DND-41 (cell line): Measurements from ENCODE around the gene ZDHHC11B.

Experiments used
- ATAC-seq: fragments of 200-7000 bp; cut with Tn5 transposase; 3 replicates; pipeline ENCODE4 v1.9.1; 2021; ENCODE audit warnings: low read depth; ENCODE audit not compliant: insufficient read depth
- DNase-seq: peaks from one replicate; pipeline ENCODE4 v3.0.0-alpha.2; 2020
- H2AFZ ChIP-seq: 2 replicates; pipeline ENCODE4 v1.6.0; 2012; ENCODE audit warnings: low read depth, low read length
- H3K27ac ChIP-seq: 2 replicates; pipeline ENCODE4 v1.5.1; 2012; ENCODE audit warnings: low read length, inconsistent platforms
- H3K27me3 ChIP-seq: fragments of 200-600 bp; sonication (generic); 2 replicates; pipeline ENCODE4 v1.6.0; 2012; ENCODE audit warnings: low read length, mild to moderate bottlenecking, inconsistent platforms; ENCODE audit not compliant: insufficient read depth, poor library complexity
- H3K36me3 ChIP-seq: 2 replicates; pipeline ENCODE4 v1.5.1; 2012; ENCODE audit warnings: low read length, inconsistent platforms; ENCODE audit not compliant: insufficient read depth
- H3K4me1 ChIP-seq: 2 replicates; pipeline ENCODE4 v1.5.1; 2012; ENCODE audit warnings: mild to moderate bottlenecking, low read length; ENCODE audit not compliant: insufficient read depth
- H3K4me2 ChIP-seq: 2 replicates; pipeline ENCODE4 v1.6.0; 2012; ENCODE audit warnings: mild to moderate bottlenecking, moderate library complexity, low read length, inconsistent platforms; ENCODE audit not compliant: insufficient read depth
- H3K4me3 ChIP-seq, 2 experiments: fragments of 200-600 bp in 1 of 2; shearing (Covaris generic) in 1 of 2; 2 replicates each; pipeline ENCODE4 v1.5.1; 2012 to 2016; ENCODE audit warnings: inconsistent platforms in 2 of 2, low read length in 2 of 2, mild to moderate bottlenecking in 2 of 2, low read depth in 1 of 2, moderate library complexity in 1 of 2
- H3K79me2 ChIP-seq: 2 replicates; pipeline ENCODE4 v1.6.0; 2012; ENCODE audit warnings: low read length, inconsistent platforms; ENCODE audit not compliant: insufficient read depth
- H3K9ac ChIP-seq: 2 replicates; pipeline ENCODE4 v1.6.0; 2012; ENCODE audit warnings: low read depth, mild to moderate bottlenecking, inconsistent platforms, low read length, moderate library complexity
- H3K9me3 ChIP-seq: 2 replicates; pipeline ENCODE4 v1.5.1; 2012; ENCODE audit warnings: low read length, moderate library complexity, mild to moderate bottlenecking, inconsistent platforms; ENCODE audit not compliant: insufficient read depth, severe bottlenecking
- H4K20me1 ChIP-seq: 2 replicates; pipeline ENCODE4 v1.6.0; 2012; ENCODE audit warnings: low read length; ENCODE audit not compliant: insufficient read depth
- EZH2 ChIP-seq: IDR thresholded peaks from 3 replicates; pipeline ENCODE4 v1.6.1; 2012; ENCODE audit warnings: borderline replicate concordance, low read depth, mild to moderate bottlenecking, moderate library complexity, low read length, inconsistent platforms; ENCODE audit not compliant: severe bottlenecking
- TF ChIP-seq, protein P1 (sequence below): IDR thresholded peaks from 2 replicates; pipeline ENCODE4 v1.5.1; 2012; ENCODE audit warnings: borderline replicate concordance, low read length, moderate library complexity, mild to moderate bottlenecking; ENCODE audit not compliant: poor library complexity, severe bottlenecking; ENCODE audit errors: extremely low read depth

ZDHHC11B gene

DNA sequence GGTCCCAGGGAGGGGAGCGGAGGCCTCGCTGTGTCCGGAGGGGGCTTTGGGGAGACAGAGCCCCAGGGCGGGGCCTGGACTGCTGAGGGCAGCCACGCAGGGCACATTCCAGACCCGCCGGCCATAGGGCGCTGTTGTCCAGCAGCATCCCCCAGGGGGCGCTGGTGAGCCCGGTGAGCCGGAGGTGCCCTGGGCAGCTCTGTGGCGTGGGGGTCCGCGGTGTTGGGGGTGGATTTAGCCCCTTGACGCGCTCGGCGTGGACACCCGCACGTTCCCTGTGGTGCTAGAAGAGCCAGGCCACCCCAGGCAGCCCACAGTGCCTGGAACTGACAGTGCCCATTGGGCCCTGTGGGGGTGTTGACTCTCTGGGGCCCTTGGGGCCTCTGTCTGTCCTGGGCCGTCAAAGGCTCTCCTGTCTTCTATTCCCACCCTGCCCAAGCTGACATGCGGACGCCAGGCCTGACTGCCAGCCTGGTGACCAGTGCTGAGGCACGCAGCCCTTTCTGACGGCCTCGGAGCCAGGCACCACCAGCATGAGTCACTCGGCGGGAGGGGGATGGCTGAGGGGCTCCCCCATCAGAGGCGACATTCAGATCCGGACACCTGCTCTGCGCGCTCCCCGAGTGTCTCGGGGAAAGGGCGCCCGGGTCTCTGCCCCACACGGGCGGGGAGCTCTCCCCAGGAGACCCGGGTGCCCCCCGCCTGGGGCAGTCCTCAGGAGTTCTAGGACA is 115.3 kb downstream of the ZDHHC11B start:
- H3K79me2 ChIP-seq = no peaks in the 10 kb centered on the region
- no peak overlapping the region for H2AFZ ChIP-seq
- 0 out of 3 replicates have a peak, but pooled peaks have one; percentile 13 for ATAC-seq
- no peak for DNase-seq
- peaks cover 31% of the 10 kb centered on the region for H3K36me3 ChIP-seq
- H3K9ac ChIP-seq = no peak overlapping the region
- H3K4me3 ChIP-seq = no peak overlapping the region
- no peaks in the 10 kb centered on the region for H3K4me1 ChIP-seq
- no peak overlapping the region for H3K27ac ChIP-seq
- no peaks in the 10 kb centered on the region for H3K27me3 ChIP-seq
- no peak overlapping the region for H3K4me2 ChIP-seq
- H4K20me1 ChIP-seq = peaks cover 42% of the 10 kb centered on the region
- TF ChIP-seq EZH2 = no peak
- TF ChIP-seq, protein P1, sequence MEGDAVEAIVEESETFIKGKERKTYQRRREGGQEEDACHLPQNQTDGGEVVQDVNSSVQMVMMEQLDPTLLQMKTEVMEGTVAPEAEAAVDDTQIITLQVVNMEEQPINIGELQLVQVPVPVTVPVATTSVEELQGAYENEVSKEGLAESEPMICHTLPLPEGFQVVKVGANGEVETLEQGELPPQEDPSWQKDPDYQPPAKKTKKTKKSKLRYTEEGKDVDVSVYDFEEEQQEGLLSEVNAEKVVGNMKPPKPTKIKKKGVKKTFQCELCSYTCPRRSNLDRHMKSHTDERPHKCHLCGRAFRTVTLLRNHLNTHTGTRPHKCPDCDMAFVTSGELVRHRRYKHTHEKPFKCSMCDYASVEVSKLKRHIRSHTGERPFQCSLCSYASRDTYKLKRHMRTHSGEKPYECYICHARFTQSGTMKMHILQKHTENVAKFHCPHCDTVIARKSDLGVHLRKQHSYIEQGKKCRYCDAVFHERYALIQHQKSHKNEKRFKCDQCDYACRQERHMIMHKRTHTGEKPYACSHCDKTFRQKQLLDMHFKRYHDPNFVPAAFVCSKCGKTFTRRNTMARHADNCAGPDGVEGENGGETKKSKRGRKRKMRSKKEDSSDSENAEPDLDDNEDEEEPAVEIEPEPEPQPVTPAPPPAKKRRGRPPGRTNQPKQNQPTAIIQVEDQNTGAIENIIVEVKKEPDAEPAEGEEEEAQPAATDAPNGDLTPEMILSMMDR = peak; percentile 76
- no peaks in the 10 kb centered on the region for H3K9me3 ChIP-seq

DNA sequence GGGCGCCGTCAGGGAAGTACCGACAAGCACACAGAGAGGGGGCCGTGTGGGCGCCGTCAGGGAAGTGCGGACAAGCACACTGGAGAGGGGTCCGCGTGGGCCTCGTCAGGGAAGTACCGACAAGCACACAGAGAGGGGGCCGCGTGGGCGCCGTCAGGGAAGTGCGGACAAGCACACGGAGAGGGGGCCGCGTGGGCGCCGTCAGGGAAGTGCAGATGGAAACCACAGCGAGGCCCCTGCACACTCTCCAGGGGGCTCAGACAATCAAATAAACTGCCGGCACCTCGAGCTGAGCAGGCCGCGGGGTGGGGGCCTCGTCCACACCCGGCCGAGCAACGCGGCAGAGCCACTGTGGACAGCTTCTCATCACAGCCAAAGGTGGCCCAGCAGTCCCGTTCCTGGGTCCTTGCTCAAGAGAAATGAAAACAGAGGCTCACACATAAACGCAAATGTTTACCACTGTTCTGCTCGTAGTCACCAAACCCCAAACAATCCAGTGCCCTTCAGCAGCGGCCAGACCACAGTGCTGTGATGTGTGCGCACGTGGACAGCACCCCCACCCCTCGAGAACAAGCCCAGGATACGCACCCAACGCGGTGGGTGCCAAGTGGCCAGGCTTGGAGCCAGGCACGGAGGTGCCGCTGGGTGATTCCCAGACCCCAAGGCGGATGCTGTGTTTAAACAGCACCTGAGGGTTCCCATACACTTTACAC is 116.1 kb downstream of the ZDHHC11B start:
- no peak overlapping the region for H3K4me3 ChIP-seq
- TF ChIP-seq, protein P1 = no peak
- no peak for TF ChIP-seq EZH2
- H3K79me2 ChIP-seq = no peaks in the 10 kb centered on the region
- no peak overlapping the region for H2AFZ ChIP-seq
- H3K9me3 ChIP-seq = no peaks in the 10 kb centered on the region
- no peak for DNase-seq
- no peak for ATAC-seq
- no peak overlapping the region for H3K4me2 ChIP-seq
- no peak overlapping the region for H3K27ac ChIP-seq
- no peaks in the 10 kb centered on the region for H3K27me3 ChIP-seq
- H3K36me3 ChIP-seq = peaks cover 40% of the 10 kb centered on the region
- peaks cover 34% of the 10 kb centered on the region for H4K20me1 ChIP-seq
- no peak overlapping the region for H3K9ac ChIP-seq
- H3K4me1 ChIP-seq = no peaks in the 10 kb centered on the region

DNA sequence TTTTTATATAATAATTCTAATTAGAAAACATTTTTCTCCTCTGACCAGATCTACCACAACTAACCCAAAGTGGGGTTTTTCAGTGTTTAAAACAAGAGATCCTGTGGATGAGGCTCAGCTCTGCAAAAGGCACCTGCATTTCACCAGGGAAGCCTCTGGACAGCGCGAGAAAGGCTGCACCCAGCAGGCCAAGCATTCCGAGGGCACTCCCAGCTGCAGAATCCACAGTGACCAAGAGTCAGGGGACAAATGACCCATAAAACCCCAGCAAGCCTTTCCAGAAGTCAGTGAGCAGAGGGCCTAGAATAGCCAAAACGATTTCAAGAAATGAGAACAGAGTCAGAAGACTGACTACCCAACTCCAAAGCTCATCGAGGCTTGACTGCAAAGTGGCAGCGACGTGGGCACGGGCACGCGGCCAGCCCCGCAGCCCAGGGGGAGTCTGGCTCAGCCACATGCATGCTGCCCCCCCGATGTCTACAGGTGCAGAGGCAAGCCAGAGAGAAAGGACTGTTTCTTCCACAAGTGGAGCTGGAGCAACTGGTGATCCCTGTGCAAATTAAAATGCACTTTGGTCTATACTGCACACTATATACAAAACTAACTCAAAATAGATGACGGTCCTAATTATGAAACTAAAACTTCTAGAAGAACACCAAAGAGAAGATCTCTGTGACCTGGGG is 117.6 kb downstream of the ZDHHC11B start:
- H3K9ac ChIP-seq = no peak overlapping the region
- no peak for DNase-seq
- ATAC-seq = no peak
- H3K27ac ChIP-seq = no peak overlapping the region
- H3K4me2 ChIP-seq = no peak overlapping the region
- H3K9me3 ChIP-seq = no peaks in the 10 kb centered on the region
- no peaks in the 10 kb centered on the region for H3K27me3 ChIP-seq
- no peaks in the 10 kb centered on the region for H3K79me2 ChIP-seq
- no peak overlapping the region for H3K4me3 ChIP-seq
- no peaks in the 10 kb centered on the region for H3K4me1 ChIP-seq
- peaks cover 55% of the 10 kb centered on the region for H3K36me3 ChIP-seq
- peaks cover 31% of the 10 kb centered on the region for H4K20me1 ChIP-seq
- TF ChIP-seq, protein P1 = no peak
- TF ChIP-seq EZH2 = no peak
- no peak overlapping the region for H2AFZ ChIP-seq
